Midbrain (tissue), 1 donor: Measurements from ENCODE around the gene PPP1R13B.
"Not testable (repeated sequence)": the region's sequence is repeated elsewhere in the genome, so short reads cannot be mapped to it uniquely, and the experiment has no call there.

Source experiments
- DNase-seq: peaks from one replicate; lab custom pipeline; 2025; lab: John Stamatoyannopoulos, UW

PPP1R13B gene

GRCh38 chr14:103698380-103699260 is 148.8 kb downstream of the PPP1R13B start:
- no peak for DNase-seq

- DNase-seq: no peak
These were observed 149.6 kb downstream of the PPP1R13B start for GRCh38 chr14:103697603-103698379.

DNA sequence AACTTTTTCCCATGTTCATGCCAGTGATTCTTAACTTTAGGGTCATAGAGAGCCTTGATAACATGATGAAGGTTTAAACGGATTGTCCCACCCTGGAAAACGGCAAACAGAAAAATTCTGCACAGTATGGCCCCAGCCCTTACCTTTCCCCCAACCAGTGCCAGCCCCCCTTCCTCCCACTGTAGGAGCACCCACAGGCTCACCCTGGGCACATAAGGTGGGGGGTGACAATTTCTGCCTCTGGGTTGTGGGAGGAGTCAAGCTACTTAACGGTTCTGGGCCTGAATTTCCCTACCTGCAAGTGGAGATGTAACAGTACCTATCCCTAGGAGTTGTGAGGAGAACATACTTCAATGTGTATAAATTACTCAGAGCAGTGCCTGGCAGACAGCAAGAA is 150.2 kb downstream of the PPP1R13B start:
- DNase-seq: no peak

- no peak for DNase-seq
These were observed 150.8 kb downstream of the PPP1R13B start for GRCh38 chr14:103696466-103697071.

DNA sequence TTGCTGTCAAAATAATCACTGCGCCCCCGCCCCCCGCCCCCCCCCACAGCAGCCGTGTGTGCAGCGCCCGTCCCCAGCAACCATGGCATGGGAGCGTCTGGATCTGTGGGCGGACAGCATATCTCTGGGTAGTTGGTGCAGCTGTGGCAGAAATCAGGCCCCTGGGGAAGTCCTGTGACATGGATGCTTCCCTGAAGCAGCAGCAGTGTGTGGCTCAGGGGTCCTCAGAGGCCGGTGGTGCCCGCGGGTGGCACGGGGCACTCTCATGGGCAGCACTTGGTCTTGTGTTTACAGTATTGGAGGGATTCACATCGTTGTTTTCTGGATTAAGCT is 151.3 kb downstream of the PPP1R13B start:
- no peak for DNase-seq

DNA sequence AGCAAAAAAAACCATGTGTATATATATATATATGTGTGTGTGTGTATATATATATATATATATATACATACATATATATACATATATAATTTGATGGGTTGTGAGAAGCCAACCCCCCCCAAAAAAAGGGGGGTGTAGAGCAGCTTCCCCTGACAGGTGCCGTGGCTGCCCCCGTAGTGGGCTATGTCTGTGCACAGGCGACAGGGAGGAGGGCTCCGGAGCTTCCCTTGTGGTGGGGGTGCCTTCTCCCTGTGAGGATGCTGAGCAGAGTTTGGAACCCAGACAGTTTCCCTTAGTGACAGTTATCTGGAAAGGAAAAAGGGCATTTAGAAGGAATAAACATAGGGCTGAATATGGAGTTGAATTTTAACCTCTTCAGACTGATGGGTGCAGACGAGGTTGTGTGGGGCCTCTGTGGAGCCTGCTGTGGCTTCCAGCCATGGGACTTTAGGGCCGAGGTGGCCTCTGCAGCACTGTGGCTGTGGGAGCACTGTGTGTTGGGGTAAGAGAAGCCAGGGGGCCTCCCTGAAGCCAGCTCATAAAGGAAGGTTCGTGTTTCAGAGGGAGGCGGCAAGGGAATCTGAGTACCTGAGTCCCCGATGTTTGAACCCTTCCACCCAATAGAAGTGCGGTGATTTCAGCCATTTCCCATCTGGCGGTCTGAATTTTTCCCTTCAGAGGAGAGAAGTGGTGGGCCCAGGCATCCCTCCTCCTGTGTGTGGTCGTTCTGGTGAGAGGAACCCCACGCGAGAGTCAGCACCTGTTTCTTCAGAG is 151.9 kb downstream of the PPP1R13B start:
- no peak for DNase-seq

- DNase-seq: peak; percentile 7
These were observed 152.8 kb downstream of the PPP1R13B start for GRCh38 chr14:103694572-103695026.

DNA sequence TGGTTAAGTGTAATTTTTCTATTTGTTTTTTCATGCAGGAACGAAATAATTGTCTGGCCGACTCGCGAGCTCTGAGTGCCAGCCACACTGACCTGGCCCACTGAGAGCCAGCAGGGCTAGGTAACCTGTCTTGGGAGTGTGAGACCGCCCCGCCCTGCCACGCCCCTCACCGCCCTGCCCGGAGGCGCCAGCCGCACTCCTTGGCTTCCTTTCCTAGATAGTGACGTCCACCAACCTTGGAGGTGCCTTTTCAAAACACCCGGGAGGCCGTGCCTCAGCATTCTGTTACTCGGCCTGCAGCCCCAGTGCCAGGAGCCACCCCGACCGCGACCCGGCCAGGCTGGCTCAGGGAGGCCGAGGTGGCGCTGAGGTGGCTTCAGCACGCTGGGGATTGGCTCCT is 153.9 kb downstream of the PPP1R13B start:
- no peak for DNase-seq

DNA sequence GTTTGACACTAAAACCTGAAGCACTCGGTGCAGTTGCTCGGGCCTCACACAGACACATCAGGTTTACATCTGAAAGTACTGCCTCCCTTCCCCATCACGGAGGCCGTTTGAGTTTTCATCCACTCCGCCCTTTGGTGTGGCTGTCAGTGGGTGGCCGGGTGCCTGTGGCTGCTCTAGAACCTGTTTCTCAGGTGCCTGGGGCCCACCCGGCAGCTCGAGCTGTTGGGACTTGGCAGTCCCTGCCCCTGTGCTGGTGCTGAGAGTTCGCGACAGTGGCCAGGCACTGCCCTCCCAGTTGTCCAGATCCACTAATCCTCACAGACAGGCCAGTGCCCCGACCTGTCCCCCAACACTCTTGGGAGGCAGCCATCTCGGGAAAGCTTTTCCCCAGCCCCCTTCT is 154.5 kb downstream of the PPP1R13B start:
- no peak for DNase-seq

GRCh38 chr14:103692159-103692558 is 155.2 kb downstream of the PPP1R13B start:
- no peak for DNase-seq

DNA sequence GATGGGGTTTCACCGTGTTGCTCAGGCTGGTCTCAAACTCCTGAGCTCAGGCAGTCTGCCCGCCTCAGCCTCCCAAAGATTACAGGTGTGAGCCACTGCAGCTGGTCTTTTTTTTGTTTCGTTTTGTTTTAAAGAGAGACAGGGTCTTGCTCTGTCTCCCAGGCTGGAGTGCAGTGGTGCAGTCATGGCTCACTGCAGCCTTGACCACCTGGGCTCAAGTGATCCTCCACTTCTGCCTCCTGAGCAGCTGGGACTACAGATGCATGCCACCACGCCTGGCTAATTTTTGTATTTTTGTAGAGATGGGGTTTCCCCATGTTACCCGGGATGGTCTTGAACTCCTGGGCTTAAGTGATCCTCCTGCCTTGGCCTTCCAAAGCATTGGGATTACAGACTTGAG is 155.7 kb downstream of the PPP1R13B start:
- DNase-seq: not testable (repeated sequence)

GRCh38 chr14:103690332-103690731 is 157.0 kb downstream of the PPP1R13B start:
- no peak for DNase-seq

GRCh38 chr14:103688906-103689902 is 158.2 kb downstream of the PPP1R13B start:
- peak; percentile 59 for DNase-seq

DNA sequence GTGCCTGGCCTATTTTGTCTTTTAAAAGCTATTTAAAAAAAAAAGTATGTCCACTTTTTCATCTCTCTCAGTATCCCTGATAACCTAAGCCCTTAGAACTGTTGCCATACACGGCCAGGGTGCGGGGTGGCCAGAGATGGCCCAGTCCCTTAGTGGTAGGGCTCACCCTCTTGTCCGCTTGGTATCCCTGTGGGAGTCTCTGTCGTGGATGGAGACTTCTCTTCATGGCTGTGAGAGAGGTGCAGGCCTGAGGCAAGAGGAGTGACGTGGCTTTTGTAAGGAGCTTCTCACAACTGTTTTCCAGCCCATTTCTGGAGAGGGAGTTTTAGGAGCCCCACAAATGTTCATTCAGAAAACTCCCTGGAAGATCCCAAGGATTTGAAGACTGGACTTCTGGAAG is 158.9 kb downstream of the PPP1R13B start:
- no peak for DNase-seq

DNA sequence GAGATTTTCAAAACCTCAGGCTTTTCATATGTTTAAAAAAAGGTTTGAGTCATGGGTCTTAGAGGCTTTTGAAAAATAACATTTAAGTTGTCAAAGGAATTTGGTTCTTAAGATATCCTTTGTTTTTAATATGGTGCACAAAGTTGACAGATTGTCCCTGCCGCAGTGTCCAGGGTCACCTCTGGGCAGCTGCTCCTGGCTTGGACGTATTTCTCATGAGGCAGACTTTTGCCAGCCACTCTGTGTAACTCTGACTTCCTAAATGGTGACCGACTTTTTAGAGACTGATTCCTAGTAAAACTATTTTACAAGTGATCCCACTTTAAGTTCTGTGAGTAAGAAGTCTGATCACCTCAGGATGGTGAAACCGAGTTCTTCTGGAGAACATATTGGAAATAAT is 159.7 kb downstream of the PPP1R13B start:
- no peak for DNase-seq

DNA sequence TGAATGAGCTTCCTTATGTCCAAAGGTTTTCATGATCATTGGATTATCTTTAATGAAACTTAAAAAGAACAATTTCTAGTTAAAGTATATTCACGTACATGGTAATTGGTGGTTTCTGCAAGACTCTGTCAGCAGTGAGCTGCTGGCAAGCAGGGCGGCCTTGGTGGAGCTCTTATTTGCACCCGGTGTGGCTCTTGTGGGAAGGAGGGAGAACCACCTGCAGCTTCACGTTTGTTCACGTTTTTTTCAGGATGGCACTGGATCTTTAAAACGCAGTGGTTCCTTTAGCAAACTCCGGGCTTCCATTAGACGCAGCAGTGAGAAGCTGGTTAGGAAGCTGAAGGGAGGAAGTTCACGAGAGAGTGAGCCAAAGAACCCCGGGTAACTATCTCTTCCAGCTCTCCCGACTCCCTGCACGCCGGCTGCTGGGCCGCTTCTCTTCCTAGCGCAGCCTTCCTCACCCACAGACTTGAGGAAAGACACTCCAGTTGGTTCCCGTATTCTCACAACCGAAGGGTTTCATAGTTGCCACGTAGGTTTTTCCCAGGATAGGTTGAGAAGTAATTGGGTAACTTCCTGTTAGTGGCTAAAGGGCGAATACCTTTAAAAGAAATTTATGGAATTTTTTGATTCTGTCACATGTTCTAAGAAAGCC is 160.4 kb downstream of the PPP1R13B start:
- no peak for DNase-seq

GRCh38 chr14:103685276-103686211 is 161.8 kb downstream of the PPP1R13B start:
- DNase-seq: no peak

- no peak for DNase-seq
These were observed 162.5 kb downstream of the PPP1R13B start for GRCh38 chr14:103684871-103685270.

DNA sequence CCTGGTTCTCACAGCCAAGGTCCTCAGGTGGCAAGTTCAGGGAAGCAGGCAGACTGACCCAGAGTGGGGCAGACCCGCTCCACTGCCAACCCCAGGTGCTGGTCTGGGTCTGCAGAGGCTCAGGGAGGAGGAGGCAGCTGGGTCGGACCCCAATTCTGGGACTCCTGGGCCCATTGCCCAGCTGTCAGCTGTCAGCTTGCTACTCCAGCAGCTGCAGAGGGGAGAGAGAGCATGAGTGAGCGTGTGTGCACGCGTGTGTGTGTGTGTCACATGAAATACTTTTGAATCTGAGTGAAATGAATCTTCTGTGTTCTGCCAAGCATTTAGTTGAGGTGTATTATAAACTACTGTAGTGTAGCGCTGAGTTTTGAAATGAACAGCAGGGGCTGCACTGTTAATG is 162.9 kb downstream of the PPP1R13B start:
- DNase-seq: no peak
